Measurements from ENCODE around the gene ATP6V1A. TPM values are rescaled to one million over a fixed set of nuclear protein-coding genes. Genes with fewer than 3 reads are reported as not detected.

The ATP6V1A gene
- total RNA-seq, 4 donors from 2014 or later: 23.0 to 38.8 (median 26.1) TPM

DNA sequence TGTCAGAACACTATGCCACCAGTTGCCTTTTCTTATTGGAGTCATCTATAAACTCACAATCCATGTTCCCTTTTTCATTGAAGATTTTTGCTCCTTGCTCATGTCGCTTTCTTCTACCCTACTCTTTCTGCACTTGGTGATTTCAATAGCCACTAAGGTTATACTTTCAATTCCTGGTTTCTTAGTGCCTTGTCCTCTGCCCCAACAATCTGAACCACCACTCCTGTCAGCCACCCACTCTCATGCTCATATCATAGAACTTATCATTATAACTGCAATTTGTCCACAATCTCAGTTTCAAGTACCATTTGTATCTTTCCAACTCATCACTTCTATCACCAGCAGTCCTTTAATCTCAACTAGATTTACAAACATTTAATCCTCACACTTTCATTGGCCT lies 81.8 kb downstream of the ATP6V1A start:
- Histone ChIP-seq H3K27ac (no peak overlapping the region), H3K36me3 (no peaks in the 10 kb centered on the region), H3K9me3 (peaks cover 0 to 8% (median 0%) of the 10 kb centered on the region in 3 donors), H3K4me3 (no peak overlapping the region), H3K27me3 (no peaks in the 10 kb centered on the region), H3K4me1 (no peaks in the 10 kb centered on the region)
- no peak for ATAC-seq
- whole genome bisulfite sequencing, 2 donors (ENCODE audit: low coverage in 1 of 2): 83 to 86% methylated on average over 1 of the region's 1 CpG
- TF ChIP-seq EP300 (IDR thresholded peaks at IDR 0.05) (no peak), POLR2A (IDR thresholded peaks at IDR 0.05) (no peak), CTCF (IDR thresholded peaks at IDR 0.05) (no peak), POLR2AphosphoS5 (IDR thresholded peaks at IDR 0.05) (no peak)

DNA sequence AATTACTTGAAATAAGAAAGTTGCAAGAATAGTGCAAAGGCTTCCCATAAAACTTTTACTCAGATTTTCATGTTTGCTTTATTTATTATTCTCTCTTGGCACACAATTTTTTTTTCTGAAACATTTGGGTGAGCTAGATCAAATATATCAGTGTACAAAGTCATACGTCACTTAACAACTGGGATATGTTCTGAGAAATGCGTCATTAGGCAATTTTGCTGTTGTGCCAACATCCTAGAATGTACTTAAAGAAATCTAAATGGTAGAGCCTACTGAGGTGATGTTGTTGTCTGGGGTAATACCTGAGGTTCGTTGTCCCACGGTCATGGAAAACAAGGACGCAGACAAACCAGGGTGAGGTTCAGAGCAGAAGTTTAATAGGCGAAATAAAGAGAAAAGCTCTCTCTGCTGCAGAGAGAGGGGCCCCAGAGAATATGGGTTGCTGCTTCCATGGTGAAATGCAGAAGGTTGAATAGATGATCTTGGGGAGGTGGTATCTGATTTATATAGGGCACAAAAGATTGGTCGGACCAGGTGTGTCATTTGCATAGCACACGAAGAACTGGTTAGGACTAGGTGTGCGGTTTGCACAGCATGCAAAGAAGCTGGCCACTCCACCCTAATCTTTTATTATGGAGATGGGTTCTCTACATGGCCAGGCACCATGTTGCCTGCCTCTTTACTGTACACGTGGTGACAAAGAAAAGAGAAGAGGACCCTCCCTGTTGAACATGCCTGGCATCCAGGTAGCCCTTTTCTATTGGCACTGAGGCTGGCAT lies 82.9 kb downstream of the ATP6V1A start:
- ATAC-seq: no peak
- TF ChIP-seq EP300 (IDR thresholded peaks at IDR 0.05): no peak
- no peak for TF ChIP-seq CTCF (IDR thresholded peaks at IDR 0.05)
- Histone ChIP-seq H3K27me3 (no peaks in the 10 kb centered on the region), H3K9me3 (peaks cover 0 to 8% (median 0%) of the 10 kb centered on the region in 3 donors), H3K4me1 (no peaks in the 10 kb centered on the region), H3K27ac (no peak overlapping the region), H3K4me3 (no peak overlapping the region), H3K36me3 (no peaks in the 10 kb centered on the region)
- 85 to 92% methylated on average over 9 to 10 of the region's 10 CpGs for WGBS, 2 donors (ENCODE audit: low coverage in 1 of 2)

DNA sequence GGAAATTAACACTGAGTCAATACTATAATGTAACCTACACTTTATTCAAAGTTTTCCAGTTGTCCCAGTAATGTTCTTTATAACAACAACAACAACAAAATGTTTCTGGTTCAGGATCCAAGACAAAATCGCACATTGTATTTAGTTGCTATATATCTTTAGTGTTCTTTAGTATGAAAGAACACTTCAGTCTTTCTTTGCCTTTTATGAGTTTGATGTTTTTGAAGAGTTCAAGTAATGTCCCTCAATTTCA lies 84.2 kb downstream of the ATP6V1A start:
- Histone ChIP-seq H3K4me1 (no peaks in the 10 kb centered on the region), H3K36me3 (no peaks in the 10 kb centered on the region), H3K27ac (no peak overlapping the region), H3K27me3 (no peaks in the 10 kb centered on the region), H3K4me3 (no peak overlapping the region), H3K9me3 (peaks cover 0 to 8% (median 0%) of the 10 kb centered on the region in 3 donors)
- TF ChIP-seq POLR2AphosphoS5 (IDR thresholded peaks at IDR 0.05) (no peak), POLR2A (IDR thresholded peaks at IDR 0.05) (no peak), CTCF (IDR thresholded peaks at IDR 0.05) (no peak), EP300 (IDR thresholded peaks at IDR 0.05) (no peak)
- no peak for ATAC-seq
- 0 to 10% methylated on average over 1 of the region's 1 CpG for WGBS, 2 donors (ENCODE audit: low coverage in 1 of 2)

DNA sequence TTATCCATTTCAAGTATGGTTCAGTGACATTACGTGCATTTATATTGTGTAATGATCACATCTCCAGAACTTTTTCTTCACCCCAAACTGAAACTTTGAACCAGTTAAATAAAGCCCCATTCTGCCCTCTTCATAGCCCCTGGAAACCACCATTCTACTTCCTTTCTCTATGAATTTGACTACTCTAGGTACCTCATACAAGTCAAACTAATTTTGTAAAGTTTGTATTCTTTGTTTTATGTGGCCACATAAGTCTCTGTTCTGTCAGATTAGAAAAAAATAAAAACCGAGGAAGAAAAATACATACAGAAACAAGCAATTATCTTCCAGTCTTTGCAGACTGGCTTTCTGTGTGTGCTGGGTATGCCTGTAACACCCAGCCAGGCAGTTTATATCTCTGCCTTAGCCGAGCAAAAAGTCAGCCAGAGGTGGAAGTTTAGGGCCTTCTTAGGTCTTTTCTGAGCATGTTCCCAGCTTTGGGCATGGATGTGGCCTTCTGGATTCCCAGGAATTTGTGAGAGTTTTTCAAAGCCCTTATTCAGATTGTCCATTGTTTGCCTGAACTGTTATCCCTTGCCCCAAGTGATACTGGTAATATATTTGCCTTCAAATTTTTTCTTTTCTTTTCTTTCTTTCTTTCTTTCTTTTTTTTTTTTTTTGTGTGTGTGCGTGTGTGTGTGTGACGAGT lies 85.8 kb downstream of the ATP6V1A start:
- Histone ChIP-seq H3K36me3 (no peaks in the 10 kb centered on the region), H3K9me3 (peaks cover 0 to 8% (median 0%) of the 10 kb centered on the region in 3 donors), H3K27ac (no peak overlapping the region), H3K4me1 (no peaks in the 10 kb centered on the region), H3K4me3 (no peak overlapping the region), H3K27me3 (no peaks in the 10 kb centered on the region)
- 86 to 91% methylated on average over 5 of the region's 5 CpGs for WGBS, 2 donors (ENCODE audit: low coverage in 1 of 2)
- ATAC-seq: no peak
- TF ChIP-seq CTCF (IDR thresholded peaks at IDR 0.05) (no peak), EP300 (IDR thresholded peaks at IDR 0.05) (no peak), POLR2A (IDR thresholded peaks at IDR 0.05) (no peak), POLR2AphosphoS5 (IDR thresholded peaks at IDR 0.05) (no peak)

DNA sequence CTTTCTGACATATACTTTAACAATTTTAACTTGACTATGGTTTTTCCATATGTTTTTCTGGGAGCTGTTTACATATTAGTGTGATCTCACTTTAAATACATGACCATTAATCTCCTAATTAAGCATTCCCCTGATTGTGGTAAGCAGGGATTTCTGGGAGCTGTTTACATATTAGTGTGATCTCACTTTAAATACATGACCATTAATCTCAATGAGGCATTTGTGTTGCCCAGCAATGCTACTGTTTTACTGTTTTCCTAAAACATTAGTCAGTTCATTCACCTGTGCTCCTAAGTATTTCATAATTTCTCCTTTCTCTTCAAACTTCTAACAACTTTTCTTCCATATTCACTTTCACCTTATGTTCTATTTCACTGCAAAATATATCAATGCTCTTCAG lies 88.1 kb downstream of the ATP6V1A start:
- H3K27me3 ChIP-seq: no peaks in the 10 kb centered on the region
- H3K4me1 ChIP-seq: peaks cover 0 to 7% (median 0%) of the 10 kb centered on the region in 3 donors
- no peaks in the 10 kb centered on the region for H3K36me3 ChIP-seq
- H3K4me3 ChIP-seq: no peak overlapping the region
- TF ChIP-seq POLR2A (IDR thresholded peaks at IDR 0.05): no peak
- no peak for TF ChIP-seq POLR2AphosphoS5 (IDR thresholded peaks at IDR 0.05)
- no peak for TF ChIP-seq CTCF (IDR thresholded peaks at IDR 0.05)
- TF ChIP-seq EP300 (IDR thresholded peaks at IDR 0.05): no peak
- ATAC-seq: no peak
- peaks cover 0 to 8% (median 0%) of the 10 kb centered on the region in 3 donors for H3K9me3 ChIP-seq
- no peak overlapping the region for H3K27ac ChIP-seq

All from gastroesophageal sphincter (tissue), 4 donors.